Germinal center (tissue), 1 donor: ENCODE measurements around the gene CENPC.

Source experiments
- DNase-seq: peaks from one replicate; pipeline ENCODE4 v3.0.0; 2012; ENCODE audit warnings: mixed read lengths, low spot score

Gene CENPC, protein sequence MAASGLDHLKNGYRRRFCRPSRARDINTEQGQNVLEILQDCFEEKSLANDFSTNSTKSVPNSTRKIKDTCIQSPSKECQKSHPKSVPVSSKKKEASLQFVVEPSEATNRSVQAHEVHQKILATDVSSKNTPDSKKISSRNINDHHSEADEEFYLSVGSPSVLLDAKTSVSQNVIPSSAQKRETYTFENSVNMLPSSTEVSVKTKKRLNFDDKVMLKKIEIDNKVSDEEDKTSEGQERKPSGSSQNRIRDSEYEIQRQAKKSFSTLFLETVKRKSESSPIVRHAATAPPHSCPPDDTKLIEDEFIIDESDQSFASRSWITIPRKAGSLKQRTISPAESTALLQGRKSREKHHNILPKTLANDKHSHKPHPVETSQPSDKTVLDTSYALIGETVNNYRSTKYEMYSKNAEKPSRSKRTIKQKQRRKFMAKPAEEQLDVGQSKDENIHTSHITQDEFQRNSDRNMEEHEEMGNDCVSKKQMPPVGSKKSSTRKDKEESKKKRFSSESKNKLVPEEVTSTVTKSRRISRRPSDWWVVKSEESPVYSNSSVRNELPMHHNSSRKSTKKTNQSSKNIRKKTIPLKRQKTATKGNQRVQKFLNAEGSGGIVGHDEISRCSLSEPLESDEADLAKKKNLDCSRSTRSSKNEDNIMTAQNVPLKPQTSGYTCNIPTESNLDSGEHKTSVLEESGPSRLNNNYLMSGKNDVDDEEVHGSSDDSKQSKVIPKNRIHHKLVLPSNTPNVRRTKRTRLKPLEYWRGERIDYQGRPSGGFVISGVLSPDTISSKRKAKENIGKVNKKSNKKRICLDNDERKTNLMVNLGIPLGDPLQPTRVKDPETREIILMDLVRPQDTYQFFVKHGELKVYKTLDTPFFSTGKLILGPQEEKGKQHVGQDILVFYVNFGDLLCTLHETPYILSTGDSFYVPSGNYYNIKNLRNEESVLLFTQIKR

DNA sequence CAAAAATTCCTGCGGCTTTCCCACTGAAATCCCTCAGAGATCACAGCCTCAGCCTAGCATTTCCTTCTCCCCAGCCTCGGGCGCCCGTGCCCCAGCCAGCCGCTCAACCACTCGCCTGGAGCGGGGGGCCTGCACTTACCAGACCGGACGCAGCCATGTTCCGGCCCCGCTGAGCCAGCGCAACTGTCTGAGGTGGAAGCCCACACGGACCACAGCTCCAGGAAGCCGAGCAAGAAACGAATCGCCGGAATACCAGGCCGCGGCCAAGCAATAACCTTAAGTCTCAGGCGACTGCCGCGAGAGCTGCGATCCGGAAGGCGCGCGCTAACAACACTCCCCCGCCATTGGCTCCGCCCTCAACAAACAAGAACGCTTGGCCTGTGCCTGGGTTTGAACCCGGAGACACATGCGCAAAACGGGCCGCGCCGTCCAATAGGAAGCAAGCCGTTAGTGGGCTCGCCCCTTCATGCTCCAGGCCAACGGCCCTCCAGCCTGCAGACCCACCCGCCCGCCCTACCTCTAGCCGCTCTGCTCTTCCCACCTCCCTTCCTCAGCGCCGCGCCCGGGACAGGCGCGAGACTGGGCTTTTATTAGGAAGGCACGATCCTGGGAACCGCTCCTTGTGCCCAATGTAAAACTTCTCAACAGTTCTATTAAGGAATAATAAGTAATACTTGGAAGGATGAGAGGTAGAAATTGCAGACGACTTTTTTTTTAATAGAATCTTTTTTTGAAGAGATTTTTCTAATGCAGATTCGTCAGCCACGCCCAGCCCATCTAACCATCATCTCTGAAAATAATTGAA lies at the start of gene CENPC:
CENPC (minus strand) TSS at position 305 of the 805 bp plus-strand sequence; CDS start at position 157, 148 bp downstream.
- DNase-seq: peak; percentile 92

DNA sequence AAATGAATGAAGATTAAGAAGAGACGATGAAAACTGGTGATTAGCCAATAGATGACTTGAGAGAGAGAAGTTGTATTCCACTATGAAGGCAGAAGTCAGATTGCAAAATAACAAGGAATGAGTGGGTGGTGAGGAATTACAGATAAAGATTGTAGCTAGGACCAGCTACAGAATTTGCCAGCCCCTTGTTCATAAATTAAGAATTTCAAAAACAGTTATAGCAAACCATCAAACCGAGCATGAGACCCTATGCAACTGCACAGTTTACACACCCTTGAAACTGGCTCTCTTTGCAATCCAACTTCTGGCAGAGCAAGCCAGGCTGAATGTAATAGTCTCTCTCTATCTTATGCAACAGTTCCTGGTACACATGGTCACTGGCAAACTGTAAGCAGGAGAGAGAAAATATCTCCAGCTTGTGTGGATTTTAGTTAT lies 48.5 kb upstream of the CENPC start:
- no peak for DNase-seq

DNA sequence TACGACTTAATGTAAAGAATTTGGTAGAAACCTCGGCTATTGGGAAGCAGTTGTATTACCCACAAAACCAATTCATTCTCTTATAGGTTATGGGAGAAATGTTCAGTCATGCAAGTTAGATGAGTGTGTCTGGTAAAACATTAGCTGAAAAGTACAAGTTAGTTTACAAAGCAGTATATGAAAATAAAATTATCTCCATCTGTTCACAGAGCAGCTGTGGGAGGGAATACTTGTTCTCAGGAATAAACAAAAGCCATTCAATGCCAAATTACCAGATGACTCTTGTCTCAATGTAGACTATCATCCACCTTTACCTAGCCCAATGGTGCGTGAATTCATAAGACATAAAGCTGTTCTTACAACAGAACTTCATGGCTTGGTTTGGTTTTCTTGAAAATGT lies 41.9 kb upstream of the CENPC start:
- DNase-seq: no peak

DNA sequence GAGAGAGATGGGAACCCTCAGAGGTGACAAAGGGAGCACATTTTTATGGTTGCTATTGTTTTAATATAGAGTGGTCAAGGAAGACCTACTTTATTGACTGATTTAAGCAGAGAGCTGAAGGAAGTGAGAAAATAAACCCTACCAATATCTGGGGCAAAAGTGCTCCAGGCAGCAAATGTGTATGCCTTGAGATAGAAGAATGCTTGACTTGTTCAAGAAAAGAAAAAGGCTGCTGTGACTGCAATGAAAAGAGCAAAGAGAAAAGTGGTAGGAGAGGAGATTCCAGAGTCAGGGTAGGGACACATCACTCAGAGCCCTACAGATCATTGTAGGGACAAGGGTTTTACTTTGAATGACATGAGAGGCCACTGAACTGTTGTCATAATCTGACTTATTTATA lies 39.2 kb upstream of the CENPC start:
- DNase-seq: no peak

DNA sequence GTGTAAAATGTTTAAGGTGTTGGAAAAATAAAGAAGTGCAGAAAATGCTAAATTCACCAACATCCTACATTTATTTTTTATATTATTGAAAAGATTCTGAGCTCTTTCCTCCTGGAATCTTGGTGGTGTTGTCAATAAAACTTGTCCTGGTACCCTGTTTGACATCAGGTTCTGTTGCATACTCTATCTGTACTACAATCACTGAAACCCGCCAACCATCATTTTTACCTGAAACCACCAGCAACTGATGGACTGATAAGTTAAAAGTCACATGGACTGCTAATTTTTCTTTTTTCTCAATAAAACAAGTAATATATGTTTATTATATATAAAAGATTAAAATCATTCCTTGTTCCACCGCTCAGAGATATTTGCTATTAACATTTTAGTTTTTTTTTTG lies 36.6 kb upstream of the CENPC start:
- DNase-seq: no peak

DNA sequence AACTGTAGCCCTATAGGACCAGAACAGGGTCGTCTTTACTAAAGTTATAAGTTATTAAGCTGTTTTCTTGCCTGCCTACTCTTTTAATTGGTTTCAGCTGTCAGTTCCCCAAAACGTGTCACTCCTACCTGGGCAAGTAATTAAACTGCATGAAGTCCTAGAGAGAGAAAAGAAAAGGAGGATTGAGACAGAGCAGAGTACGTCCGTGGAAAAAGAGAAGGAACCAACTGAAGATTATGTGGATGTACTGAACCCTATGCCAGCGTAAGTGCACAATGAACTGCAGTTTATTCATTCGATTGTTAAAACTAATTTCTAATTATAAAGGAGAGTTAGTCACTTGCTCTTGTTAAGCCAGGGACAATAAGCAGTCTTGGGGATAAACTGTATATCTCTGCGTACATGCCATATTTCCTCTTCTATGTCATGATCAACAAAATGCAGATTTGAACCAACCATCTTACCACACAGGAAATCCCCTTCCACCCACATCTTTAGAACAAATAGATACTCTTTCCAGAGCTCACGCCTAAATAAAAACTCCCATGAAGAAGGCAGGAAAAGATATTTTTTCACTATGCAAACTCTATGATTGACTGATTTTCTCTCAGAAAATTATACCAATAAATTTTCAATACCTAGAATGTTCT lies 36.0 kb upstream of the CENPC start:
- DNase-seq: no peak

DNA sequence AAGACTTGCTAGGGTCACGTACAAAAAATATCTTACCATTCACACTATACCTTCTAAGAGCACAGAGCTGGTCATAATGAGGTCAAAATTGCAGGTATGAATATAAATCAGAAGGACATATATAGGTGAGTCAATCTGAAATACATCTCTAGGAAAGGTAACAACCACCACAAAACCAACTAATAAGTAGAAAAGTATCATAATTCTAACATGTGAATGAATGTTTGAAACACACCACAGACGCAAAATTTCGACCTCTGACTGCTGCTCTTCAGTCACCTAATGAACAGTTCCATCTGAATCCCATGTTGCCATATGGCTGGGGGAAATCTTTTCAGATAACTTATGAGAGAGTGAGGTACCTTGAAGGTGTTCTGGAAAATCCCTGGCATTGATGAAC lies 35.3 kb upstream of the CENPC start:
- DNase-seq: no peak

DNA sequence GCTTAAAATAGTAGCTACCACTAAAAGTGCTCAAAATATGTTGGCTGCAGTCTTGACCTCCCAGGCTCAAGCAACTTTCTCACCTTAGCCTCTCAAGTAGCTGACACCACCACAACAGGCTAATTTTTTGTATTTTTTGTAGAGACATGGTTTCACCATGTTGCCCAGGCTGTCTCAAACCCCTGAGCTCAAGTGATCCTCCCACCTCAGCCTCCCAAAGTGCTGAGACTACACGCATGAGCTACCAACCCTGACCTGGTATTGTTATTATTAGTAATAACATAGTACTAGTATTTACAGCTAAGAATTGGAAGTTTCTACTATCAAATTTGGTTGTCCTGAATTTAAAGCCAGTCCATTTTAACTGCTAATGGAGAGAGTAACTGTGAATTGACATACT lies 31.2 kb upstream of the CENPC start:
- DNase-seq: no peak

DNA sequence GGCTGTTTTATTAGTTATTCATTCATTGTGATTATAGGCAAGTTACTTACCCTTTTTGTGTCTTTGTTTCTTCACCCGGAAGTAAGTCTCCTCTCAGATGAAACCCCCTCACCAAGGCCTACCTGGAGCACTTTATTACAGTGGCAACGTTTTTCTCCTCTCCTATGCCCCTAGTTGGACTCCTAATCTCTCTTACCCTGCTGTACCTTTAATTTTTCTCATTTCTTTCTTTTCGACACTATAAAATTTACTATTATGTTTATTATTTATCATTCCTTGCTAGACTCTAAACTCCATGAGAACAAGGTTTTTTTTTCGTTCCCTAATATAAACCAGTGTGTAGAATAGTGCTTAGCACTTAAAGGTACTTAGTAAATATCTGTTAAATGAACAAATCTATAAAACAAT lies 30.8 kb upstream of the CENPC start:
- DNase-seq: no peak

DNA sequence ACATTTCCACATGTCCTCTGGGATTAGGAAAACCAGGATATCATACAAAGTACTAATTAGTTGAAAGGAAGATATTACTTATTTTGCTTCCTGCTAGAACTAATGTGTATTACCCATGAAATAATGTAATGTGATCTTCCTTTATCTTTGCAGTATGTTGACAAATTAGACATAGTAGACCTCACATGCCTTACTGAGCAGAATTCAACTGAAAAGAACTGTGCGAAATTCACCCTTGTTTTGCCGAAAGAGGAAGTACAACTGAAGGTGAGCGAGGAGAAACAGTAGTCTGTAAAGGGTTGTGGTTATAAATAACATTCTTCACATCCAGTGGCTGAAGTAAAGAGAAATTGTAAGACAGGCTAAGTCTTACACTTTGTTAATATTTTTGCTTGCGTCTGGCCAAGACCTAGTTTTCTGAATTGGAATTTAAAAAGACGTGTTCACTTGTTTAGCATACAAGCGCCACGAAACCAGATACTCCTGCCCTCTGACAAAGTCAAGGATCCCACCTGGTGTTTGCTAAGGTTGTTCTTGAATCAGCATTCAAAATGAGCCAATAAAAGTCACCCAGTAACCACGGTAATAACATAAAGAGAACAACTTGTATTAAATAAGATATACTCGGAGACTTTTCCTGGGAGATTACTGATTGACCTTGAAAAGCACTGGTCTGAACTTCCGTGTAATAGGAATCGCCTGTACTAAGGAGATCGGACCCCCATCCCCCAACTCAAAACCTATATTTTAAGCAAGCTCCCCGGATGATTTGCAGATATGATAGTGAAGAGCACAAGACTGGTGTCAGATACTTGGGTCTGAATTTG lies 30.1 kb upstream of the CENPC start:
- DNase-seq: peak; percentile 67

DNA sequence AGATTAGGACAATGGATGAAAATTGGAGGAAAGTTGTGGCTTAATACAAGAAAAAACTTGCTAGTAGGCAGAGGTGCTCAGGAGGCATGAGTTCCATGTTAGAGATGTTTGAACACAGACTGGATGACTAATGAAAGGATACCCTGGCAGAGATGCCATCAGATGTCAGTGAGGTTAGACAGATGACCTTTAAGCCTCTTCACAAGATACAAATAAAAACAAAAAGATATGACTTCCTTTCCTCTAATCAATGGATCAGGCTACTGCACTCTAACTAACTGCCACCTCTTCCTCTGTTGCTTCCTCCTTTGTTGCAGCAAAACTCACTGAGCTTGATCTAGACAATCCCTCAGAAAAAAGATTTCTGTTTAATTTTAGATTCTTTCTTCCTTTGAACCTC lies 27.9 kb upstream of the CENPC start:
- no peak for DNase-seq

DNA sequence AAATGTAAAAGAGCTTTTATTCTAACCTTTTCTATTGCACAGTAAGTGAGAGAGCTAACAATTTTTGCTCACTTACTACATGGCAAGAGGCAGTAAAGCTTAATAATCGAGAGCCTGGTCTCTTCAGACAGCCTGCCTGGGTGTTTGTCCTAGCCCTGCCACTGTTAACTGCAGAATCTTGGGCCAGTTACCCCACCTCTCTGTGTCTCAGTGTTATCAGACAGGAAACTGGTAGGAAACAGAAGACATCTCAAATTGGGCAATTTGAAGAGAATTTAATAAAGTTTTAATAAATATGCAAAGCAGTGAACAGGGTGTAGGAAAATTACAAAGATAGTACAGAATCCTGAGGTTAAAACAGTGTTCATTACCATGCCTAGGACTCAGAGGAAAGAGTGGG lies 26.7 kb upstream of the CENPC start:
- no peak for DNase-seq

DNA sequence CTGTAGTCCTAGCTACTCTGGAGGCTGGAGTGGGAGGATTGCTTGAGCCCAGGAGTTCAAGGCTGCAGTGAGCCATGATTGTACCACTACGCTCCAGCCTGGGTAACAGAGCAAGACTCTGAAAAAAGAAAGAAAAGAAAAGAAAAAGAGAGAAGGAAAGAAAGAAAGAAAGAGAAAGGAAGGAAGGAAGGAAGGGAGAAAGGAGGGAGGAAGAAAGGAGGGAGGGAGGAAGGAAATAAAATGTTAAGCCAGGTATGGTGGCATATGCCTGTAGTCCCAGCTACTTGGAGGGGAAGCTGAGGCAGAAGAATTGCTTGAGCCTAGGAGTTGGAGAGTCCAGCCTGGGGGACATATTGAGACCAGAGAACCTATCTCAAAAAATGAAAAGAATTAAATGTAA lies 25.2 kb upstream of the CENPC start:
- no peak for DNase-seq

DNA sequence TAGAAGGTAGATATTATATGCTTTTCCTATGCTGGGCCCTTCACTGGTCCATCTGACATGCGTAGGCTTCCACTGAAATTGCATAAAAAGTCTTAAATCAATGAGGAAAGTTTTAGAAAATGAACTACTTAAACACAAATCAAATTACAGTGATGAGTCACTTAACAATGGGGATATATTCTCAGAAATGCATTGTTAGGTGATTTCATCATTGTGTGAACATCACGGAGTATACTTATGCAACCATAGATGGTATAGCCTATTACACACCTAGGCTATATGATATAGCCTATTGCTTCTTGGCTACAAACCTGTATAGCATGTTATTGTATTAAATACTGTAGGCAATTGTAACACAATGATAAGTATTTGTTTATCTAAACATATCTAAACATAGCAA lies 23.5 kb upstream of the CENPC start:
- no peak for DNase-seq

DNA sequence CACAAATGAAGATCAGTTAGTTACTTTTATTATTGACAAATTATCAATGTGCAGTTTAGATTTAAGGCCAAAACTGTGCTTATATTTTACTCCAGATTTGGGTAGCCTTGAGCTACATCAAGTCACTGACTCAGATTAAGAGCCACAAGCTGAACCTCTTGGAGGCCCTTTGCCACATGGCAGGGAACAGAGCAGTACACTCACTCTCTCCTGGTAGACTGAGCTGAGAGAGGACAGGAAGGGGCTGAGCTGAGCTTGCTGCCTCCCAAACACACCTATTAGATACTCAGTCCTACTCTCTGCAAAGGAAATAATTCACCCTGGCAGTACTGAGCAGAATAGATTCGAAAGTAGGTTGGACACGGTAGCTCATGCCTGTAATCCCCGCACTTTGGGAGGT lies 21.0 kb upstream of the CENPC start:
- DNase-seq: no peak

DNA sequence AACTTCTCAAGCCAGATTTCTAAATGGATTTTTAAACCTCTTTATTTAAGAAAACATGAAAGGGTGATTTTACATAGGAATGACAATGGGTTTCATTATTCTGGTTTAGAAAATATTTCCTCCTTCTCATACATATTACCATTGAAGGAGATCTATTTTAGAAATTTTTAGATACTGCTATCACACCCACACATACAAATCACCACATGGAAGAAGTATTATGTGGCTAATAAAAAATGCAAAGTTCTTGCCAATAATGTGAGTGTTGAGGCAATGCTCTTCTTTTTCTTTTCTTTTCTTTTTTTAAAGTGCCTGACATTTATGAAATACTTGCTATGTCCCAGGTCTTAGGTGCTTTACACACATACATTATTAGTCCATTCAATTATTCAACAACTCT lies 20.0 kb upstream of the CENPC start:
- DNase-seq: no peak

DNA sequence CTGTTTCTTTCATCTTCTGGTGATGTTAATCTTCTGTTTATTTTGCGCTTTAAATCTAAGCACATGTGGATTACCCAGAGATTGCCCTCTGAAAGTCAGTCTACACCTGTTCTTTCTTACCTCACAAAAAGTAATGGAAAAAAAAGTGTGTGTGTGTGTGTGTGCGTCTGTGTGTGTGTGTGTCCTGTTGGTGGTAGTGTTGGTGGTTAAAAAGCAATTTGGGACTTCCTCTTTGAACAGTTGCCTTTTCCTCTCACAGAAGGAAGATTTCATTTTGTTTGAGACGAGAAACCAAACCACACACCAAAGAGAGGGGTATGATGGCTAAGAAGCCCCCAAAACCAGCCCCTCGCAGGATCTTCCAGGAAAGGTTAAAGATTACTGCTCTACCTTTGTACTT lies 13.2 kb upstream of the CENPC start, which contains the start of gene STAP1:
STAP1 (plus strand) TSS at position 235 of the 400 bp plus-strand sequence; CDS start at position 318, 83 bp downstream.
- DNase-seq: peak; percentile 44

DNA sequence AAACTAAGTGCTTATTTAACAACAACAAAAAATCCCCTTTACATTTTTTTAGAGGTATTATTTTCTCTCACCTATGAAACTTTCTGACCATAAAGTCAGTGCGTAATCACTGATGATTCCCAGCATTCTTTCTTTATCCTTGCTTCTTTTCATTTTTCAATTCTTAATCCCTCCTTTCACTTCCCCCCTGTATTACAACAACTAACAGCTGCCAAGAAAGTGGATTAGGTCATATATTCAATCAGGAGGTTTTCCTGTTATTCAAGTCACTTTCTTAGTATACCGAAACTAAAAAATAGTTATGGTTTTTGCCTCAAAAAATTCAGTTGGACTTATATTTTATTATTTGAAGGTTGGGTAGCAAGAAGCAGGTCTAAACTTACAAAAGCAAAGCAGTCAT lies 11.1 kb upstream of the CENPC start:
- DNase-seq: no peak

DNA sequence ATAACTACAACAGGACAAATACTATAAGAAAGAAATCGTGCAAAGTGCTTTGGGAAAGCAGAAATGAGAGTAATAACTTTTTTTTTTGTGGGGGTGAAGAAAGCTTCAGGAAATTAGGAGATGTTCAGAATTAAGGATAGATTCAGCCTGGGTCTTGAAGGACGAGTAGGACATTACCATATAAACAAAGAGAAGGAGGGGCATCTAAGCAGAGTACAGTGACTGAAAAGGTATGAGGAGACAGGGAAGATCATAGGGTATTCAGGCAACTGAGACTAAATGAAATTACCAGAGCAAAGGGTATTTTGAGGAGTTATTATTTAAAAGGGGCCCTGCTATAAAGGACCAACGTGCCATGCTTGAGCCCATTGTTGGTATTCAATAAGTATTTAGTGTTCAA lies 10.1 kb upstream of the CENPC start:
- DNase-seq: no peak

DNA sequence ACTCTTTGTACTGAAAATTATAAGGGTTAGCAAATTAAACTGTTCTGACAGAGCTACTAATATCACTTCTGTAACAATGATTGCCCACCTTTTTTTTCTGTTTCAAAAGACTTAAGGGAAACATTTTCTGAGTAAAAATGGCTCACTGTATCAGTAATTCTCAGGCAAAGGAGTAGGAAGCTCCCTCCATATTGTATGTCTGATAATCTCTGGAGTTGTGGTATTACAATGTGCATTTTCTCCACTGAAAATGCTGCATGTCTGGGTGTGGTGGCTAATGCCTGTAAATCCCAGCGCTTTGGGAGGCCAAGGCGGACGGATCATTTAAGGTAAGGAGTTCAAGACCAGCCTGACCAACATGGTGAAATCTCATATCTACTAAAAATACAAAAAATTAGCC lies 8.8 kb upstream of the CENPC start:
- DNase-seq: no peak
